Upper lobe of left lung (tissue), 4 donors: Measurements from ENCODE around the gene FLII.

ENCODE experiments used
- CTCF ChIP-seq, 6 experiments: fragments of 450-650 bp in 4 of 6; fragments of 200-600 bp in 2 of 6; sonication (generic) in 2 of 6; IDR thresholded peaks; one replicate each; pipeline ENCODE4 v1.5.1; 2016 to 2019; ENCODE audit warnings: antibody characterized with exemption in 6 of 6
- POLR2A ChIP-seq, 4 donors: fragments of 450-650 bp; IDR thresholded peaks; one replicate each; pipeline ENCODE4 v1.5.1; 2016 to 2017; ENCODE audit warnings: antibody characterized with exemption in 4 of 4, mild to moderate bottlenecking in 2 of 4

DNA sequence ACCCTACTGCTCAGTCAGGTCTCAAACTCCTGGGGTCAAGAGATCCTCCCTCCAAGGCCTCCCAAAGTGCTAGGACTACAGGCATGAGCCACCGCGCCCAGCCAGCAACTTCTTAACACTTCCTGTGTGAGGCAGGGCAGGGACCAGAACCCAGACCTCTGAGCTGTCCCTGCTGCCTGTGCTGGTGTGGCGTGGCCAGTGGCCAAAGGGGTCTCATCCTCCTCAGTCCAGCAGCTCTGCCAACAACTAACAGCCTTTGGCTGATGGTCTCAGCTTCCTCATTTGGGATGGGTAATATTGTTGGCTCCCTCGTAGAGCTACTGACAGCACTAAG, 34.5 kb downstream of the FLII start:
- TF ChIP-seq CTCF (IDR thresholded peaks at IDR 0.05) (no peak), POLR2A (IDR thresholded peaks at IDR 0.05) (no peak)
